ENCODE results near the gene YWHAE. TPM values are rescaled to one million over a fixed set of nuclear protein-coding genes. Genes with fewer than 3 reads are reported as not detected.
A peak's percentile ranks its signal among the peaks of the same experiment; 100 is the strongest.
"Not testable (repeated sequence)": the region's sequence is repeated elsewhere in the genome, so short reads cannot be mapped to it uniquely, and the experiment has no call there.

Gene YWHAE
- total and polyA plus RNA-seq, 2 donors (not counting 1 experiment from before 2014, with no cell fraction given) = 364 to 1,742 TPM

GRCh38 chr17:1398028-1398427, 2.0 kb downstream of the YWHAE start:
- H3K4me3 ChIP-seq (replicated peaks in 1 of 4; ENCODE audit: control extremely low read depth in 1 of 4, insufficient read depth in 1 of 4, low read depth in 3 of 4, low read length in 4 of 4) = peak overlapping the region; percentile 60 to 99 (median 90)
- H2AFZ ChIP-seq (ENCODE audit: low read length) = no peak overlapping the region
- TF ChIP-seq, protein P1, sequence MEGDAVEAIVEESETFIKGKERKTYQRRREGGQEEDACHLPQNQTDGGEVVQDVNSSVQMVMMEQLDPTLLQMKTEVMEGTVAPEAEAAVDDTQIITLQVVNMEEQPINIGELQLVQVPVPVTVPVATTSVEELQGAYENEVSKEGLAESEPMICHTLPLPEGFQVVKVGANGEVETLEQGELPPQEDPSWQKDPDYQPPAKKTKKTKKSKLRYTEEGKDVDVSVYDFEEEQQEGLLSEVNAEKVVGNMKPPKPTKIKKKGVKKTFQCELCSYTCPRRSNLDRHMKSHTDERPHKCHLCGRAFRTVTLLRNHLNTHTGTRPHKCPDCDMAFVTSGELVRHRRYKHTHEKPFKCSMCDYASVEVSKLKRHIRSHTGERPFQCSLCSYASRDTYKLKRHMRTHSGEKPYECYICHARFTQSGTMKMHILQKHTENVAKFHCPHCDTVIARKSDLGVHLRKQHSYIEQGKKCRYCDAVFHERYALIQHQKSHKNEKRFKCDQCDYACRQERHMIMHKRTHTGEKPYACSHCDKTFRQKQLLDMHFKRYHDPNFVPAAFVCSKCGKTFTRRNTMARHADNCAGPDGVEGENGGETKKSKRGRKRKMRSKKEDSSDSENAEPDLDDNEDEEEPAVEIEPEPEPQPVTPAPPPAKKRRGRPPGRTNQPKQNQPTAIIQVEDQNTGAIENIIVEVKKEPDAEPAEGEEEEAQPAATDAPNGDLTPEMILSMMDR (conservative IDR thresholded peaks at IDR 0.05 in 1 of 2, IDR thresholded peaks at IDR 0.05 in 1 of 2; ENCODE audit: low read depth in 1 of 2, low read length in 2 of 2) = no peak
- TF ChIP-seq EZH2 (IDR thresholded peaks at IDR 0.05; ENCODE audit: low read length, missing control alignments) = no peak
- H4K20me1 ChIP-seq (ENCODE audit: control insufficient read depth, extremely low read depth, insufficient read depth, low read length) = peaks cover 14% of the 10 kb centered on the region
- H3K79me2 ChIP-seq (ENCODE audit: control insufficient read depth, insufficient read depth, low read length) = peaks cover 69% of the 10 kb centered on the region
- peak overlapping the region; percentile 87 for H3K4me2 ChIP-seq (ENCODE audit: extremely low read depth, insufficient read depth, low read length)
- peak overlapping the region; percentile 38 for H3K9ac ChIP-seq (ENCODE audit: insufficient read depth, low read length)
- H3K9me3 ChIP-seq (ENCODE audit: control insufficient read depth, insufficient read depth, low read depth, low read length) = no peaks in the 10 kb centered on the region
- H3K27me3 ChIP-seq (ENCODE audit: control insufficient read depth, insufficient read depth, low read length) = no peaks in the 10 kb centered on the region
- H3K27ac ChIP-seq (ENCODE audit: insufficient read depth, low read length) = no peak overlapping the region
- no peaks in the 10 kb centered on the region for H3K36me3 ChIP-seq (ENCODE audit: control insufficient read depth, insufficient read depth, low read length)
- peak in 1 of 2 donors; percentile 23 for DNase-seq (ENCODE audit: low read depth in 2 of 2)
- no peaks in the 10 kb centered on the region for H3K4me1 ChIP-seq (ENCODE audit: control insufficient read depth, extremely low read depth, insufficient read depth, low read length)

GRCh38 chr17:1395876-1396665, 4.0 kb downstream of the YWHAE start:
- Histone ChIP-seq H3K79me2 (ENCODE audit: control insufficient read depth, insufficient read depth, low read length) (peaks cover 88% of the 10 kb centered on the region), H3K4me2 (ENCODE audit: extremely low read depth, insufficient read depth, low read length) (peak overlapping the region; percentile 3), H4K20me1 (ENCODE audit: control insufficient read depth, extremely low read depth, insufficient read depth, low read length) (peaks cover 14% of the 10 kb centered on the region)
- H3K9me3 ChIP-seq (ENCODE audit: control insufficient read depth, insufficient read depth, low read depth, low read length); H3K27ac ChIP-seq (ENCODE audit: insufficient read depth, low read length); H3K9ac ChIP-seq (ENCODE audit: insufficient read depth, low read length); H2AFZ ChIP-seq (ENCODE audit: low read length); DNase-seq (ENCODE audit: low read depth in 2 of 2); H3K4me3 ChIP-seq (replicated peaks in 1 of 4; ENCODE audit: control extremely low read depth in 1 of 4, insufficient read depth in 1 of 4, low read depth in 3 of 4, low read length in 4 of 4); H3K36me3 ChIP-seq (ENCODE audit: control insufficient read depth, insufficient read depth, low read length); H3K27me3 ChIP-seq (ENCODE audit: control insufficient read depth, insufficient read depth, low read length); H3K4me1 ChIP-seq (ENCODE audit: control insufficient read depth, extremely low read depth, insufficient read depth, low read length): not testable (repeated sequence)

- no peak overlapping the region for H3K4me2 ChIP-seq (ENCODE audit: extremely low read depth, insufficient read depth, low read length)
Measured at GRCh38 chr17:1391577-1391976, 8.4 kb downstream of the YWHAE start.

More at GRCh38 chr17:1391577-1391976, 8.4 kb downstream of the YWHAE start:
- Histone ChIP-seq H3K27me3 (ENCODE audit: control insufficient read depth, insufficient read depth, low read length) (no peaks in the 10 kb centered on the region), H3K4me1 (ENCODE audit: control insufficient read depth, extremely low read depth, insufficient read depth, low read length) (peaks cover 7% of the 10 kb centered on the region), H3K4me3 (replicated peaks in 1 of 4; ENCODE audit: control extremely low read depth in 1 of 4, insufficient read depth in 1 of 4, low read depth in 3 of 4, low read length in 4 of 4) (no peak overlapping the region), H3K36me3 (ENCODE audit: control insufficient read depth, insufficient read depth, low read length) (no peaks in the 10 kb centered on the region), H3K79me2 (ENCODE audit: control insufficient read depth, insufficient read depth, low read length) (peaks cover 99% of the 10 kb centered on the region), H2AFZ (ENCODE audit: low read length) (no peak overlapping the region), H4K20me1 (ENCODE audit: control insufficient read depth, extremely low read depth, insufficient read depth, low read length) (peaks cover 14% of the 10 kb centered on the region), H3K9me3 (ENCODE audit: control insufficient read depth, insufficient read depth, low read depth, low read length) (no peaks in the 10 kb centered on the region), H3K27ac (ENCODE audit: insufficient read depth, low read length) (no peak overlapping the region), H3K9ac (ENCODE audit: insufficient read depth, low read length) (no peak overlapping the region)
- no peak for DNase-seq (ENCODE audit: low read depth in 2 of 2)
- TF ChIP-seq, protein P1 (conservative IDR thresholded peaks at IDR 0.05 in 1 of 2, IDR thresholded peaks at IDR 0.05 in 1 of 2; ENCODE audit: low read depth in 1 of 2, low read length in 2 of 2) = no peak
- no peak for TF ChIP-seq EZH2 (IDR thresholded peaks at IDR 0.05; ENCODE audit: low read length, missing control alignments)
